CD14-positive monocyte (primary cell): Measurements from ENCODE around the gene ADI1. TPM values are rescaled to one million over a fixed set of nuclear protein-coding genes. Genes with fewer than 3 reads are reported as not detected.
"Not testable (repeated sequence)": the region's sequence is repeated elsewhere in the genome, so short reads cannot be mapped to it uniquely, and the experiment has no call there.

ENCODE experiments used
- DNase-seq, 3 donors: peaks; one replicate each; pipeline ENCODE4 v3.0.0-alpha.2; 2011 to 2022
- H2AFZ ChIP-seq: 2 replicates; pipeline ENCODE4 v1.6.0; 2012; ENCODE audit warnings: mild to moderate bottlenecking, low read depth, low read length, inconsistent platforms; ENCODE audit not compliant: insufficient read depth, poor library complexity, severe bottlenecking
- H3K27ac ChIP-seq, 2 donors: 1 replicate in 1 of 2; 2 replicates in 1 of 2; pipeline ENCODE4 v1.5.1; 2012 to 2013; ENCODE audit warnings: low read length in 2 of 2, control low read depth in 1 of 2, inconsistent platforms in 1 of 2, low read depth in 1 of 2, mild to moderate bottlenecking in 1 of 2
- H3K27me3 ChIP-seq, 2 donors: one replicate each; pipeline versions ENCODE4 v1.6.0 to v1.6.1; 2011 to 2013; ENCODE audit warnings: low read length in 2 of 2; ENCODE audit not compliant: control insufficient read depth in 2 of 2, insufficient read depth in 2 of 2
- H3K36me3 ChIP-seq, 2 donors: replicated peaks in 1 of 2; 1 replicate in 1 of 2; 2 replicates in 1 of 2; pipeline versions ENCODE4 v1.5.1 to v1.6.1; 2012 to 2013; ENCODE audit warnings: low read length in 2 of 2, control low read depth in 1 of 2, inconsistent platforms in 1 of 2, mild to moderate bottlenecking in 1 of 2; ENCODE audit not compliant: insufficient read depth in 2 of 2, control insufficient read depth in 1 of 2
- H3K4me1 ChIP-seq, 2 donors: 1 replicate in 1 of 2; 2 replicates in 1 of 2; pipeline versions ENCODE4 v1.5.1 to v1.6.1; 2012 to 2013; ENCODE audit warnings: low read length in 2 of 2, control low read depth in 1 of 2, inconsistent platforms in 1 of 2, mild to moderate bottlenecking in 1 of 2, moderate library complexity in 1 of 2; ENCODE audit not compliant: insufficient read depth in 2 of 2, control insufficient read depth in 1 of 2
- H3K4me2 ChIP-seq: replicated peaks from 2 replicates; pipeline ENCODE3; 2012; ENCODE audit warnings: low read length, moderate library complexity, mild to moderate bottlenecking; ENCODE audit not compliant: poor library complexity, severe bottlenecking; ENCODE audit errors: extremely low read depth
- H3K4me3 ChIP-seq, 3 experiments: fragments of 200-600 bp in 1 of 3; sonication (generic) in 1 of 3; replicated peaks in 1 of 3; 1 replicate in 2 of 3; 2 replicates in 1 of 3; pipeline ENCODE4 v1.5.1; 2011 to 2013; ENCODE audit warnings: low read length in 3 of 3, mild to moderate bottlenecking in 3 of 3, control low read depth in 2 of 3, low read depth in 2 of 3, inconsistent platforms in 1 of 3, moderate library complexity in 1 of 3
- H3K79me2 ChIP-seq: 2 replicates; pipeline ENCODE4 v1.6.0; 2012; ENCODE audit warnings: mild to moderate bottlenecking, control low read depth, inconsistent platforms, low read length, moderate library complexity; ENCODE audit not compliant: insufficient read depth
- H3K9ac ChIP-seq: 2 replicates; pipeline ENCODE4 v1.6.0; 2017; ENCODE audit warnings: low read length, mild to moderate bottlenecking; ENCODE audit not compliant: insufficient read depth, poor library complexity, severe bottlenecking
- H3K9me3 ChIP-seq, 2 donors: replicated peaks in 1 of 2; 1 replicate in 1 of 2; 2 replicates in 1 of 2; pipeline versions ENCODE4 v1.5.1 to v1.6.1; 2012 to 2013; ENCODE audit warnings: low read length in 2 of 2, control low read depth in 1 of 2; ENCODE audit not compliant: control insufficient read depth in 1 of 2, insufficient read depth in 1 of 2
- H4K20me1 ChIP-seq: 2 replicates; pipeline ENCODE4 v1.6.0; 2012; ENCODE audit warnings: mild to moderate bottlenecking, low read length, control low read depth, moderate library complexity; ENCODE audit not compliant: insufficient read depth
- H3K27ac Mint-ChIP-seq, 7 donors: one replicate each; pipeline ENCODE4 v1.8.0; 2020; ENCODE audit warnings: mild to moderate bottlenecking in 7 of 7, mixed read lengths in 7 of 7, moderate library complexity in 6 of 7, inconsistent platforms in 2 of 7
- H3K27me3 Mint-ChIP-seq, 3 donors: one replicate each; pipeline ENCODE4 v1.8.0; 2021 to 2022; ENCODE audit warnings: low read depth in 3 of 3, mild to moderate bottlenecking in 3 of 3, mixed read lengths in 3 of 3, moderate library complexity in 3 of 3, inconsistent platforms in 1 of 3
- H3K36me3 Mint-ChIP-seq, 2 donors: one replicate each; pipeline ENCODE4 v1.8.0; 2020; ENCODE audit warnings: mixed read lengths in 2 of 2, inconsistent platforms in 1 of 2, mild to moderate bottlenecking in 1 of 2
- H3K4me1 Mint-ChIP-seq: one replicate; pipeline ENCODE4 v1.8.0; 2020; ENCODE audit warnings: mild to moderate bottlenecking, mixed read lengths
- H3K4me3 Mint-ChIP-seq, 2 donors: one replicate each; pipeline ENCODE4 v1.8.0; 2020; ENCODE audit warnings: mild to moderate bottlenecking in 2 of 2, mixed read lengths in 2 of 2, moderate library complexity in 1 of 2
- H3K9me3 Mint-ChIP-seq, 7 donors: one replicate each; pipeline ENCODE4 v1.8.0; 2020 to 2022; ENCODE audit warnings: mixed read lengths in 7 of 7, mild to moderate bottlenecking in 6 of 7, moderate library complexity in 6 of 7, inconsistent platforms in 2 of 7
- CTCF ChIP-seq: fragments of 200-600 bp; IDR thresholded peaks from one replicate; pipeline ENCODE4 v1.8.0; 2022; ENCODE audit warnings: antibody characterized with exemption, mild to moderate bottlenecking
- WGBS: methylation state at CpG from one replicate; pipeline ENCODE4 v1.1.5; 2013; ENCODE audit warnings: missing lambda C conversion rate; ENCODE audit not compliant: insufficient coverage; 5-methylcytosine and 5-hydroxymethylcytosine counted together
- intact Hi-C, 2 donors: fragments of 100-400 bp; cut with micrococcal nuclease; formaldehyde crosslinking; loops; one replicate each; pipeline versions ENCODE4 v1.15.0 to v1.15.1; 2023
- polyA plus RNA-seq, 3 donors: library from polyadenylated mRNA; depleted of rRNA in 1 of 3; unstranded in 2 of 3; stranded (reverse) in 1 of 3; fragments of 300-500 nt in 2 of 3; fragments of >200 nt in 1 of 3; fragmentation: Illumina TruSeq in 2 of 3; gene quantifications; 1 replicate in 2 of 3; 2 replicates in 1 of 3; pipeline ENCODE4 v1.2.3, GENCODE V29; 2012 to 2021

ADI1 gene
- polyA plus RNA-seq, 3 donors: 30.5 to 89.1 (median 79.3) TPM

- Histone ChIP-seq H3K4me3 (no peak overlapping the region), H2AFZ (no peak overlapping the region), H3K79me2 (no peaks in the 10 kb centered on the region), H3K36me3 (peaks cover 69 to 96% of the 10 kb centered on the region in 2 donors), H3K9ac (no peak overlapping the region), H3K27me3 (no peaks in the 10 kb centered on the region), H3K4me2 (no peak overlapping the region), H4K20me1 (no peaks in the 10 kb centered on the region), H3K27ac (no peak overlapping the region), H3K9me3 (no peaks in the 10 kb centered on the region), H3K4me1 (no peaks in the 10 kb centered on the region)
- peaks cover 0 to 3% (median 2%) of the 10 kb centered on the region in 3 donors for H3K27me3 Mint-ChIP-seq
- peaks cover 0 to 3% (median 0%) of the 10 kb centered on the region in 7 donors for H3K9me3 Mint-ChIP-seq
- H3K27ac Mint-ChIP-seq: no peak overlapping the region
- peaks cover 65 to 86% of the 10 kb centered on the region in 2 donors for H3K36me3 Mint-ChIP-seq
- 100% methylated on average over 12 of the region's 22 CpGs for WGBS
- H3K4me1 Mint-ChIP-seq: no peaks in the 10 kb centered on the region
- H3K4me3 Mint-ChIP-seq: no peak overlapping the region
- no peak for TF ChIP-seq CTCF
- intact Hi-C loops: no loop called here
- no peak for DNase-seq
Measured at GRCh38 chr2:3454802-3455201, 64.5 kb downstream of the ADI1 start.

- DNase-seq, H3K27me3 Mint-ChIP-seq, H3K27ac ChIP-seq, H3K4me1 Mint-ChIP-seq, H2AFZ ChIP-seq, H4K20me1 ChIP-seq, H3K27me3 ChIP-seq, H3K9ac ChIP-seq, H3K4me3 ChIP-seq, intact Hi-C loops, H3K4me1 ChIP-seq, H3K9me3 Mint-ChIP-seq, H3K4me3 Mint-ChIP-seq, H3K79me2 ChIP-seq, H3K9me3 ChIP-seq, H3K4me2 ChIP-seq: not testable (repeated sequence)
- peak overlapping the region in 1 of 7 donors; percentile 46 for H3K27ac Mint-ChIP-seq
- peaks cover 71 to 97% of the 10 kb centered on the region in 2 donors for H3K36me3 ChIP-seq
- 100% methylated on average over 4 of the region's 6 CpGs for WGBS
- peaks cover 68 to 88% of the 10 kb centered on the region in 2 donors for H3K36me3 Mint-ChIP-seq
Measured at GRCh38 chr2:3454005-3454404, 65.3 kb downstream of the ADI1 start.
